HG03280 (cell line): Measurements from ENCODE around the gene PODXL2.

Experiments used
- ATAC-seq: cut with Tn5 transposase; IDR thresholded peaks from one replicate; pipeline ENCODE4 v1.9.1; 2021; ENCODE audit warnings: mild to moderate bottlenecking, moderate library complexity; ENCODE audit not compliant: unreplicated experiment

The PODXL2 gene

GRCh38 chr3:127628788-127629466, at the start of gene PODXL2:
PODXL2 (plus strand) TSS chr3:127629185; CDS start chr3:127629220, 35 bp downstream.
- ATAC-seq: no peak

GRCh38 chr3:127580327-127581060, 48.5 kb upstream of the PODXL2 start:
- ATAC-seq: no peak

GRCh38 chr3:127584734-127585133, 44.3 kb upstream of the PODXL2 start:
- no peak for ATAC-seq

GRCh38 chr3:127585163-127585812, 43.7 kb upstream of the PODXL2 start:
- no peak for ATAC-seq

DNA sequence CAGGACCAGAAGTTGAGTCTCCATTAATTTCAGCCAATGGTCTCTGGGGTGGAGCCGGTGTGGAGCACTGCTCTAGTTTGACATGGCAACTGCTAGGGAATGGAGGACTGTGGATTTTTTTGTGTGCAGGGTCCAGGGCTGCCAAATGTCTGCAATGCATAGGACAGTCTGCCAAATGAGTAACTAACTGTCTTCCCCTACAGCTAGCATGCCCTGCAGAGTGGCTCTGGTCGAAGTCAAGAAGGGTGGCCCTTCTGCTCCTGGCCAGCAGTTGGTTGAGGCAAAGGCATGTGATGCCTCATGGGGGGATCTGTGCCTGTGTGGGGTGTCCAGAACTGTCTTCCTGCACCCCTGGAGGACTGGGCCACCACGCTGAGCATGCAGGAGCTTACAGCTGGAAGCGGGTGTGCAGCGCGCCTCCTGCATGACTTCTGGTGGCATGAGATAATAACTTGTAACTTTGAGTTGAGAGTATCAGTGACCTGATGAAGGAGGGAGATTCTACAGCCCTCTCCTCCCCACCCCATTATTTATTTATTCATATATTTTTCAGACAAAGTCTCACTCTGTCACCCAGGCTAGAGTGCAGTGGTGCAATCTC, 43.1 kb upstream of the PODXL2 start:
- ATAC-seq: no peak

DNA sequence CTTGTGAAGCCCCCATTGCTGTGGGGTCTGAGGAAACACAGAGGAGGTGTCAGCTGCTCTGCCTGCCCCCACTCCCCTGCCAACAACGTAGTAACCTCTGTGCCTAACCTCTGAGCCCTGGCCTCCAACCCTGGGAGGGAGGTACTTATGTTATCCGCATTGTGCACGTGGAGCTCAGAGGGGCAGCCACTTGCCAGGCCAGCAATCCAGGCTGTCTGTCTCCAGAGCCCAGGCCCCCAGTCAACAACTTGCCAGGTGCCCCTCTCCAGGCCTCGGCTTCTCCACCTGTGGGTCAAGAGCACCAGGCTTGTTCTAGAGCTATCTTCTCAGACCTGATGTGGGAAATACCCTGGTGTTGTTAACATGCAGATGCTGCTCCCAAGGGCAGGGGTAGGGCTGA, 41.1 kb upstream of the PODXL2 start:
- ATAC-seq: no peak

GRCh38 chr3:127588806-127589577, 40.0 kb upstream of the PODXL2 start:
- no peak for ATAC-seq

GRCh38 chr3:127589600-127590281, 39.2 kb upstream of the PODXL2 start:
- ATAC-seq: peak; percentile 3

DNA sequence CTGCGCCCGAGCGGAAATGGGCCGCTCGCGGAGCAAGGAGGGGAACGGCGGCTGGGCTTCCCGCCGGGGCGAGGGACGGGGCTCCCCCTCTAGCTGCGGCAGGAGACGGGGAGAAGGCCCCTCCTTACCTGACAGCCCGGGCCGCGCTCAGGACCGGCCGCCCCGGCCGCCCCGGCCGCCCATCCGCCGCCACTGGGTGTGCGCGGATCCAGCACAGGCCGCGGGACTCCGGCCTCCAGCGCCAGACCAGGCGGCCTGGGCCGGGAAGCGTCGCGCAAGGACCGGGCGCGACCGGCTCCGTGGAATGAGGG, 38.7 kb upstream of the PODXL2 start:
- ATAC-seq: peak; percentile 40

GRCh38 chr3:127590593-127591465, 38.2 kb upstream of the PODXL2 start, which contains the start of gene TPRA1:
TPRA1 (minus strand) TSS chr3:127590733; CDS start chr3:127580146, 10,587 bp downstream.
- peak; percentile 77 for ATAC-seq

DNA sequence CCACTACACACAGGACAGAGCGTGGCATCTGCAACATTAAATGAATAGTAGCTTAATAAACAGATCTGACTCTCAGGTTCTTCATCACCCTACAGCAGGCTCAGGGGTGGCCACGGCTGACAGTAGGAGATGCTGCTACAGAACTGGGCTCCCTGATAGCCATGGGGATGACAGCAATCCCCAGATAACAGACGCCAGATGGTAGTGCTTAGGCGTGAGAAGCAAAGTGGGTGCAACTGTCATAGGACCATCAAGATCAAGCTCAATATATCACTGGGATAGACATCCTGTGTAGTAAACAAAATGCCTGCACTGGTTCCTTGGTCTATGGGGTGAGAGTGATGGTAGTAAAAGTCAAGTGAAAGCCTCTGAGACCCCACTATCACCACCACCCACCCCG, 35.8 kb upstream of the PODXL2 start:
- no peak for ATAC-seq

DNA sequence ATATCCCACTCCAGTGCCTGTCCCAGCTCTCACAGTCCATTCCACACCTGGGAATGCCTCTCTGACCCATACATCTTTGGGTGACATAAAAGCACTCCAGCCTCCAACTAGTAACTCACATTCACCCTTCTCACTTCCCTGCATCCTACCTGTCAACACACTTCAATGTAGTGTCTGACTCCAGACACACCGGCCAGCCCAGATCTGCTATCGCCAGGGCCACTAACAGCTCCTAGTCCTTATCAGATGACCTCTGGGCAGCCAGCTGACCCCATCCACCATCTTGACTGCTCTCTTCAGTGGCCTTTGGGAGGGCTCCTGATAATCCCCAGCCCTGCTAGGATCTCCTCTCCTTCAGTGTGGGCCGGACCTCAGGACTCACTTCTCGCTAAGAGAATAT, 33.7 kb upstream of the PODXL2 start:
- no peak for ATAC-seq

GRCh38 chr3:127597020-127597771, 31.8 kb upstream of the PODXL2 start:
- no peak for ATAC-seq

DNA sequence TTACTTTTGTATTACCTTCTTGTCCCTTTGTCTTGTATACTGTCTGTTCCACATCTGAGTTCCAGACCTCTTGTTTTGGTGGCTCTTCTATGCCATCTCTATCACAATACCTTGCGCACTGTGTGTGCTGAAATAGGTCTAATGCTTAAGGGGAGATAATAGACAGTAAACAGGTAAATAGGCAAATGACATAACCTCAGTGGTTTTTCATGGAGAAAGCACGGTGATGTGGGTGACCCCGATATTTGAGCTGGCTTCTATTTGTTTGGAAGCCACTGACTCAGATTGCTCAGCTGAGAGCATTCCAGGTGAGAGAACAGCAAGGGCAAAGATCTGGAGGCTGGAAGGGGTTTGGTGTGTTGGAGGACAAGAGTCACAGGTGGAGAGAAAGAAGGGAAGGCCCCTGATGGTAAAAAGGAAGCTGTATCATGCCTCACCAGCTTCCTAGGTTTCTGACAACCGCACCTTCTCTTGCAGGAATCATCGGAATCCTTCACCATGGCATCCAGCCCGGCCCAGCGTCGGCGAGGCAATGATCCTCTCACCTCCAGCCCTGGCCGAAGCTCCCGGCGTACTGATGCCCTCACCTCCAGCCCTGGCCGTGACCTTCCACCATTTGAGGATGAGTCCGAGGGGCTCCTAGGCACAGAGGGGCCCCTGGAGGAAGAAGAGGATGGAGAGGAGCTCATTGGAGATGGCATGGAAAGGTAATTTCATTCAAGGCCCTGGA, 30.0 kb upstream of the PODXL2 start:
- no peak for ATAC-seq

DNA sequence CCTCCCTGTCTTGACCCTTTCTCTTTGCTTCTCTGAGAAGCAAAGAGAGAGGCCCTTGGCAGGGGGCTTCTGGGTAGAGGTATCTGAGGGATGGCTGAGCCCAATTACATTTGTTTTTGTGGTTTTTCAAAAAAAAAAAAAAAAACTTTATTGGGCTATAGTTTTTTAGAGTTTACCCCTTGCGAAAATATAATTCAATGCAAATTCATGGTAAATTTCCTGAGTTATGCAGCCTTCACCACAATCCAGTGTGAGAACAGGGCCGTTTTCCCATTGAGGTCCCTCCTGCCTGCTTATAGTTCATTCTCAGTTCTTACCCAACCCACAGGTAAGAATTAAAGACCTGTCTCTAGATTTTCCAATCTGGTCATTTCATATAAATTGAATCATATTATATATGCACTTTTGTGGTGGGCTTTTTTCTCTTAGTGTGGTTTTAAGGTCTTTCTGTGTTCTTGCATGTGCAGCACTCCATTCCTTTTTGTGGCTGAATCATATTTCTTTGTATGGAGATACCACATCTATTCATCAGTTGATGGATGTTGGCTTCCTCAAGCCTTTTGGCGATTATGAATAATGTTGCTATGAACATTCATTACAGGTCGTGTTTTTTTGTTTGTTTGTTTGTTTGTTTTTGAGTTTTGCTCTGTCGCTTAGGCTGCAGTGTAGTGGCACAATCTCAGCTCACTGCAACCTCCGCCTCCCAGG, 28.1 kb upstream of the PODXL2 start:
- ATAC-seq: no peak

GRCh38 chr3:127604035-127604434, 24.9 kb upstream of the PODXL2 start:
- ATAC-seq: no peak

DNA sequence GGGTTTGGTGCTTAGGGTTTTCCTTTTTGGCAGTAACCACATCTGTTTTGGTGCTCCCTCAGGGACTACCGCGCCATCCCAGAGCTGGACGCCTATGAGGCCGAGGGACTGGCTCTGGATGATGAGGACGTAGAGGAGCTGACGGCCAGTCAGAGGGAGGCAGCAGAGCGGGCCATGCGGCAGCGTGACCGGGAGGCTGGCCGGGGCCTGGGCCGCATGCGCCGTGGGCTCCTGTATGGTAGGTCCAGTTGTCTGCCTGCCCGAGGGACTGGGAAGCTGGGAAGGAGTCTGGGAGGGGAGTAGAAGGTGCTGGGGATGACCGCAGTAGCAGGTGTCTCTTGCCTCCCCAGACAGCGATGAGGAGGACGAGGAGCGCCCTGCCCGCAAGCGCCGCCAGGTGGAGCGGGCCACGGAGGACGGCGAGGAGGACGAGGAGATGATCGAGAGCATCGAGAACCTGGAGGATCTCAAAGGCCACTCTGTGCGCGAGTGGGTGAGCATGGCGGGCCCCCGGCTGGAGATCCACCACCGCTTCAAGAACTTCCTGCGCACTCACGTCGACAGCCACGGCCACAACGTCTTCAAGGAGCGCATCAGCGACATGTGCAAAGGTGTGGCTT, 24.3 kb upstream of the PODXL2 start:
- no peak for ATAC-seq
